Natural killer cell treated with Interleukin-12 subunit alpha and Interleukin-12 subunit beta and Interleukin-15 and Interleukin-18, amount 100 ng/mL, for 72 hours (primary cell): ENCODE results near the gene CCR8. TPM values are rescaled to one million over a fixed set of nuclear protein-coding genes. Genes with fewer than 3 reads are reported as not detected.
A peak's percentile ranks its signal among the peaks of the same experiment; 100 is the strongest.
"Not testable (repeated sequence)": the region's sequence is repeated elsewhere in the genome, so short reads cannot be mapped to it uniquely, and the experiment has no call there.

ENCODE experiments used
- ATAC-seq, 2 donors: fragments of 150-1000 bp; cut with Tn5 transposase in 1 of 2; sonication (Bioruptor Pico), chemical (Tn5 transposase) in 1 of 2; 2 replicates each; pipeline ENCODE4 v1.10.0; 2021
- DNase-seq: peaks from one replicate; pipeline ENCODE4 v3.0.0; 2022; ENCODE audit warnings: low spot score
- H3K27ac Mint-ChIP-seq, 2 donors: 1 replicate in 1 of 2; 2 replicates in 1 of 2; pipeline ENCODE4 v1.8.0; 2022; ENCODE audit warnings: mixed read lengths in 2 of 2, mild to moderate bottlenecking in 1 of 2, moderate library complexity in 1 of 2
- H3K27me3 Mint-ChIP-seq, 2 donors: 1 replicate in 1 of 2; 2 replicates in 1 of 2; pipeline ENCODE4 v1.8.0; 2022; ENCODE audit warnings: mixed read lengths in 2 of 2
- H3K36me3 Mint-ChIP-seq: one replicate; pipeline ENCODE4 v1.8.0; 2022; ENCODE audit warnings: mixed read lengths
- H3K4me1 Mint-ChIP-seq, 2 donors: 1 replicate in 1 of 2; 2 replicates in 1 of 2; pipeline ENCODE4 v1.8.0; 2022; ENCODE audit warnings: low read depth in 2 of 2, mixed read lengths in 2 of 2, mild to moderate bottlenecking in 1 of 2
- H3K4me3 Mint-ChIP-seq: one replicate; pipeline ENCODE4 v1.8.0; 2022; ENCODE audit warnings: mixed read lengths
- H3K9me3 Mint-ChIP-seq: 2 replicates; pipeline ENCODE4 v1.8.0; 2022; ENCODE audit warnings: mixed read lengths
- total RNA-seq, 2 donors: library from RNA; stranded (reverse); gene quantifications; one replicate each; pipeline ENCODE4 v1.2.3, GENCODE V29; 2022

The CCR8 gene
- total RNA-seq, 2 donors from 2014 or later: 0.45 TPM; not detected in 1

- ATAC-seq (no peak), DNase-seq (no peak)
- no peaks in the 10 kb centered on the region for H3K36me3 Mint-ChIP-seq
- H3K27me3 Mint-ChIP-seq: no peaks in the 10 kb centered on the region
- H3K27ac Mint-ChIP-seq: no peak overlapping the region
- no peak overlapping the region for H3K4me3 Mint-ChIP-seq
- H3K4me1 Mint-ChIP-seq: peaks cover 25 to 36% of the 10 kb centered on the region in 2 donors
- no peaks in the 10 kb centered on the region for H3K9me3 Mint-ChIP-seq
These were observed 36.5 kb upstream of the CCR8 start for GRCh38 chr3:39292961-39293360.

GRCh38 chr3:39294446-39295183 lies 34.9 kb upstream of the CCR8 start:
- H3K9me3 Mint-ChIP-seq: peaks cover 7% of the 10 kb centered on the region
- ATAC-seq: no peak
- peaks cover 13 to 19% of the 10 kb centered on the region in 2 donors for H3K4me1 Mint-ChIP-seq
- no peaks in the 10 kb centered on the region for H3K27me3 Mint-ChIP-seq
- H3K36me3 Mint-ChIP-seq: peaks cover 10% of the 10 kb centered on the region
- no peak overlapping the region for H3K27ac Mint-ChIP-seq
- no peak for DNase-seq
- H3K4me3 Mint-ChIP-seq: no peak overlapping the region

DNA sequence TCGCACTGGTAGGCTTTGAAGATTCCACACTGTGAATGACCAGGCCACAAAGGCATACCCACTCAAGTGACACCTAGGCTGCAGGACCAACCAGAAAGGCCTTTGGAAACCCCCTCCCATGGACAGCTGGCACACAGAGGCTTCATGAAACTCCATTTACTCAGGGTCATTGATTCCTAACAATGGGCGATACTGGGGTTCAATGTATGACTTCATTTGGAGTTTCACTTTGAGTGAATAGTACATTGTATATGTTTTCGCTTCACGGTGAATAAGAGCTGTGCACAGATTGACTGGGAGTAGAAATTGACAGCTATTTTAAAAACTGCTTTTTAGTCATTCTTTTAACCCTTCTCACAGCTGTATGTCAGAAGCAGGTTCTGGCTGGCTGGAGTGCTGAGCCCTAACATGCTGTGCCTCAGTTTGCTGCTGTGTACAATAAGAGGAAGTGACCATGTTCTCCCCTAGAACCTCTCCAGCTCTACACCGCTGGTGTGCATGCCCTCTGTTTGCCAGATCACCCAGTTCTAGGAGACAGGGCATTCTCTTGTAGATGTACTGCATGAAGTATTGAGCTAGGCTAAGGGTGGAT lies 34.2 kb upstream of the CCR8 start:
- DNase-seq: no peak
- ATAC-seq: peak in 1 of 2 donors; percentile 63
- peaks cover 17% of the 10 kb centered on the region for H3K36me3 Mint-ChIP-seq
- H3K9me3 Mint-ChIP-seq: peaks cover 13% of the 10 kb centered on the region
- H3K27me3 Mint-ChIP-seq: no peaks in the 10 kb centered on the region
- H3K27ac Mint-ChIP-seq: no peak overlapping the region
- H3K4me1 Mint-ChIP-seq: peaks cover 8 to 13% of the 10 kb centered on the region in 2 donors
- H3K4me3 Mint-ChIP-seq: no peak overlapping the region

DNA sequence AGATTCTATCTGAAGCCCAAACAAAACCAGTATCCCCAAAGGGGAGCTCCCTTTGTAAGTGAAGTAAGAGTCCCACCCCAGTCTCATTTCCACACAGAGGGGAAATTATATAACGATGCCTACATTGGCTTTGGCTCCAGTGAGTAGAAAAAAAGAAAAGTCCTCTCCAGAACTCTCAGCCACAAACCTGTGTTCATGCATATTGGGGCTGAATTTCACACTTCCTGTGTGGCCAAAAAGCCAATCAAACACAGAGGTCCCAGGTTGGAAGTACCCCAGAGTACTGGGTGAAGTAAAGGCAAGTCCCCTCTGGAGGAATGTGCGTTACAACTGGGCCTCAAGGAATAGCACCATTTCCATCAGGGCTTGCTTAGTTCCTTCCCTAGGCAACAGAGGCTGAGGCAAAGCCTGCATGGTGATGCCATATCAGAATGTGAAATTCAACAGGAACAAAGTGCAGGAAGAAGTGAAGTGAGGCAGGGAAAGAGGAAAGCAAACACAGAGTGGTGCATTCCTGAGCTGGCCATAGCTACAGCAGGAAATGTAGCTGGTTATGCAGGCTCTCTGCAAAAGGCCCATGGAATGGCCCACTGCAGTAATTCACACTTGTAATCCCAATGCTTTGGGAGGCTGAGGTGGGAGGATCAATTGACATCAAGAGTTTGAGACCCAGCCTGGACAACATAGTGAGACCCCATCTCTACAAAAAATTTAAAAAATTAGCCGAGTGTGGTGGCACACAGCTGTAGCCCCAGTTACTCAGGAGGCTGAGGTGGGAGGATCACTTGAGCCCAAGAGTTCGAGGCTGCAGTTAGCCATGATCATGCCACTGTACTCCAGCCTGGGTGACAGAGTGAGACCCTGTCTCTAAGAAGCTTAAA lies 33.1 kb upstream of the CCR8 start:
- DNase-seq: no peak
- H3K27ac Mint-ChIP-seq: no peak overlapping the region
- H3K9me3 Mint-ChIP-seq: peaks cover 17% of the 10 kb centered on the region
- H3K4me1 Mint-ChIP-seq: peaks cover 5 to 11% of the 10 kb centered on the region in 2 donors
- peaks cover 26% of the 10 kb centered on the region for H3K36me3 Mint-ChIP-seq
- ATAC-seq: no peak
- H3K4me3 Mint-ChIP-seq: no peak overlapping the region
- H3K27me3 Mint-ChIP-seq: peaks cover 0 to 4% of the 10 kb centered on the region in 2 donors

GRCh38 chr3:39299279-39299678 lies 30.2 kb upstream of the CCR8 start:
- H3K4me3 Mint-ChIP-seq: no peak overlapping the region
- peaks cover 25% of the 10 kb centered on the region for H3K9me3 Mint-ChIP-seq
- no peak overlapping the region for H3K27ac Mint-ChIP-seq
- H3K4me1 Mint-ChIP-seq: peaks cover 0 to 7% of the 10 kb centered on the region in 2 donors
- DNase-seq: no peak
- ATAC-seq: no peak
- H3K36me3 Mint-ChIP-seq: peaks cover 36% of the 10 kb centered on the region
- peaks cover 7 to 10% of the 10 kb centered on the region in 2 donors for H3K27me3 Mint-ChIP-seq

GRCh38 chr3:39302178-39302577 lies 27.3 kb upstream of the CCR8 start:
- Mint-ChIP-seq H3K4me1 (no peaks in the 10 kb centered on the region), H3K4me3 (no peak overlapping the region), H3K9me3 (peaks cover 25% of the 10 kb centered on the region), H3K27me3 (peaks cover 14 to 18% of the 10 kb centered on the region in 2 donors), H3K27ac (no peak overlapping the region), H3K36me3 (peaks cover 43% of the 10 kb centered on the region)
- ATAC-seq (no peak), DNase-seq (no peak)

GRCh38 chr3:39313289-39313688 lies 16.2 kb upstream of the CCR8 start:
- DNase-seq: no peak
- peaks cover 4% of the 10 kb centered on the region for H3K9me3 Mint-ChIP-seq
- no peak overlapping the region for H3K4me3 Mint-ChIP-seq
- no peak for ATAC-seq
- peaks cover 0 to 3% of the 10 kb centered on the region in 2 donors for H3K27me3 Mint-ChIP-seq
- peaks cover 17% of the 10 kb centered on the region for H3K36me3 Mint-ChIP-seq
- H3K27ac Mint-ChIP-seq: no peak overlapping the region
- H3K4me1 Mint-ChIP-seq: peaks cover 0 to 5% of the 10 kb centered on the region in 2 donors

GRCh38 chr3:39315420-39315819 lies 14.1 kb upstream of the CCR8 start:
- Mint-ChIP-seq H3K36me3 (peaks cover 17% of the 10 kb centered on the region), H3K9me3 (peaks cover 4% of the 10 kb centered on the region), H3K27me3 (no peaks in the 10 kb centered on the region), H3K4me1 (peaks cover 0 to 5% of the 10 kb centered on the region in 2 donors), H3K4me3 (no peak overlapping the region), H3K27ac (no peak overlapping the region)
- DNase-seq (no peak), ATAC-seq (peak in 1 of 2 donors; percentile 54)

DNA sequence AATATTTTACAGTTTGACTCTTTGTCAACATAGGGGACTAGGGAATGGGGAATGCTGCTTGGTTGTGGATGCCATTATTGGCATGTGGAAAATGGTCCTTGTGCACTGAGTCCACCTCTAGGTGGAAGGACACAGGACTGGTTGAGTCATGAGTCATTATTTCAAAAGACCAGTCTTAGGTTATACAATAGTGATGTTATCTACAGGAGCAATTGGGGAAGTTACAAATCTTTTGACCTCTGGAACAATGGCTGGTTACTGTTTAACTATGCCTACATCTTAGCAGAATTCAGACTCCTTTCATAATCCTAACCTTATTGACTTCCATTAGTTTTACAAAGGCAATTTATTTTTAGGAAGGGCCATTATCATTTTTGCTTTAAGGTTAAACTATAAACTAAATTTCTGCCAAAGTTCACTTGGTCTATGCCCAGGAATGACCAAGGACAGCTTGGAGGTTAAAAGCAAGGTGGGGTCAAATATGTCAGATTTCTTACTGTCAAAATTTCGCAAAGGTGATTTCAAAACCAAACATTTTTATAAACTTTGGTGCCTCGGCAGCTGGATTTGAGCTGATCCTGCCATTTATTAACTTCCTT lies 11.8 kb upstream of the CCR8 start:
- H3K27ac Mint-ChIP-seq: no peak overlapping the region
- H3K9me3 Mint-ChIP-seq: peaks cover 4% of the 10 kb centered on the region

GRCh38 chr3:39318301-39318700 lies 11.2 kb upstream of the CCR8 start:
- Mint-ChIP-seq H3K27ac (no peak overlapping the region), H3K36me3 (peaks cover 14% of the 10 kb centered on the region), H3K4me1 (peaks cover 6 to 16% of the 10 kb centered on the region in 2 donors), H3K4me3 (no peak overlapping the region), H3K9me3 (peaks cover 4% of the 10 kb centered on the region), H3K27me3 (peaks cover 0 to 8% of the 10 kb centered on the region in 2 donors)
- no peak for ATAC-seq
- no peak for DNase-seq

More for the DNA sequence above, 11.8 kb upstream of the CCR8 start:
- H3K36me3 Mint-ChIP-seq: peaks cover 17% of the 10 kb centered on the region
- no peak overlapping the region for H3K4me3 Mint-ChIP-seq
- H3K27me3 Mint-ChIP-seq: peaks cover 0 to 8% of the 10 kb centered on the region in 2 donors
- peaks cover 2 to 12% of the 10 kb centered on the region in 2 donors for H3K4me1 Mint-ChIP-seq
- DNase-seq (no peak), ATAC-seq (no peak)

DNA sequence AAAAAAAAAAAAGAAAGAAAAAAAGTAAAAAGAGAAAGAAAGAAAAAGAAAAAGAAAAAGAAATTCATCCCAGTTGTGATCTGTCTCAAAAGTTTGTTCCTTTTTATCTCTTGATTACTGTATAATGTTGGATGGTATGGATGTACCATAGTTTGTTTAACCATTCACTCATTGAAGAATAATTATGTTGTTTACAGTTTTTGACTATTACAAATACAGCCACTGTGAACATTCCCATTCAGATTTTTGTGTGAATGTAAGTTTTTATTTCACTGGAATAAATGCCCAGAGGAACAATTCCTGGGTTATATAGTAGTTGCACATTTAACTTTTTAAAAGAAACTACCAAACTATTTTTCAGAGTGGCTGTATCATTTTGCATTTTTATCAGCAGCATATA lies 10.3 kb upstream of the CCR8 start:
- peaks cover 9 to 16% of the 10 kb centered on the region in 2 donors for H3K4me1 Mint-ChIP-seq

GRCh38 chr3:39321574-39321983 lies 7.9 kb upstream of the CCR8 start:
- H3K9me3 Mint-ChIP-seq, H3K27me3 Mint-ChIP-seq, H3K36me3 Mint-ChIP-seq, H3K4me3 Mint-ChIP-seq, DNase-seq: not testable (repeated sequence)
- Mint-ChIP-seq H3K4me1 (peaks cover 13 to 14% of the 10 kb centered on the region in 2 donors), H3K27ac (peak overlapping the region in 1 of 2 donors; percentile 16)
- peak in 1 of 2 donors; percentile 56 for ATAC-seq

More for the DNA sequence above, 10.3 kb upstream of the CCR8 start:
- H3K4me3 Mint-ChIP-seq: no peak overlapping the region
- H3K27ac Mint-ChIP-seq: no peak overlapping the region
- H3K27me3 Mint-ChIP-seq: peaks cover 0 to 8% of the 10 kb centered on the region in 2 donors
- ATAC-seq: no peak
- peaks cover 4% of the 10 kb centered on the region for H3K9me3 Mint-ChIP-seq
- H3K36me3 Mint-ChIP-seq: peaks cover 7% of the 10 kb centered on the region
- DNase-seq: no peak

DNA sequence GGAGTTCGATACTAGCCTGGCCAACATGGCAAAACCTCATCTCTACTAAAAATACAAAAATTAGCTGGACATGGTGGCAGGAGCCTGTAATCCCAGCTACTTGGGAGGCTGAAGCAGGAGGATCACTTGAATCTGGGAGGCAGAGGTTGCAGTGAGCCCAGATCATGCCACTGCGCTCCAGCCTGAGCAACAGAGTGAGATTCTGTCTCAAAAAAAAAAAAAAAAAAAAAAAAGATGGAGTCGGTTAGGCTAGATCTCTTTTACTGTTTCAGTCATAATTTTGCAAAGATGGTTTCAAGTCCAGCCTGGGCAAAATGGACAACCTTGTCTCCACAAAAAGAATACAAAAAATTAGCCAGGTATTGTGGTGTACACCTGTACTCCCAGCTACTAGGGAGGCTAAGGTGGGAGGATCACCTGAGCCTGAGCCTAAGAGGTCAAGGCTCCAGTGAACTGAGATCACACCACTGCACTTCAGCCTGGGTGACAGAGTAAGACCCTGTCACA lies 7.2 kb upstream of the CCR8 start:
- peaks cover 18 to 21% of the 10 kb centered on the region in 2 donors for H3K4me1 Mint-ChIP-seq
- not testable (repeated sequence) for H3K9me3 Mint-ChIP-seq, H3K27ac Mint-ChIP-seq, H3K4me3 Mint-ChIP-seq, H3K27me3 Mint-ChIP-seq, H3K36me3 Mint-ChIP-seq, ATAC-seq, DNase-seq
